ENCODE data around the gene CXCL17.
"Not testable (repeated sequence)": the region's sequence is repeated elsewhere in the genome, so short reads cannot be mapped to it uniquely, and the experiment has no call there.

Gene CXCL17

DNA sequence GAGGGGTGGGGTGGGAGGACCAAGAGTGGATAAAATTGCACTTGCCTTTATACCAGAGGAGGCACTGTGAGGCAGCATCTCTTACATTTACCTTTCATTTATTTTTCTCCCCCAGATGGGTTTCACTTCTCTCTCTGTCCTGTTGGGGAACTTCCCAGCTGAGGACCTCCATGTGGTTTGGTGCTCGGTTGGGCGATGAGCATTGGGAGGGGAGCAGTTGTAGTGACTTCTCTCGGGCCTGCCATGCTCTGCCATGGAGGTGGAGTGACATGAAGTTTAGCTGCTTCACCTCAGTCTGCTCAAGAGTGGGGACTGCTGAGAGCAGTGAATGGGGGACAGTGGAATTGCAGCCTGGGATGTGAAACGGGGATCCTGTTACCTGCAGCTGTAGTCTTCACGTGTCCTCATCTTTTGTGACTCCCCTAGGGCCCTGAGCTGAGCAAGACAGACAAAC, 23.1 kb upstream of the CXCL17 start:
- no peak for DNase-seq (ENCODE audit: low spot score)

DNA sequence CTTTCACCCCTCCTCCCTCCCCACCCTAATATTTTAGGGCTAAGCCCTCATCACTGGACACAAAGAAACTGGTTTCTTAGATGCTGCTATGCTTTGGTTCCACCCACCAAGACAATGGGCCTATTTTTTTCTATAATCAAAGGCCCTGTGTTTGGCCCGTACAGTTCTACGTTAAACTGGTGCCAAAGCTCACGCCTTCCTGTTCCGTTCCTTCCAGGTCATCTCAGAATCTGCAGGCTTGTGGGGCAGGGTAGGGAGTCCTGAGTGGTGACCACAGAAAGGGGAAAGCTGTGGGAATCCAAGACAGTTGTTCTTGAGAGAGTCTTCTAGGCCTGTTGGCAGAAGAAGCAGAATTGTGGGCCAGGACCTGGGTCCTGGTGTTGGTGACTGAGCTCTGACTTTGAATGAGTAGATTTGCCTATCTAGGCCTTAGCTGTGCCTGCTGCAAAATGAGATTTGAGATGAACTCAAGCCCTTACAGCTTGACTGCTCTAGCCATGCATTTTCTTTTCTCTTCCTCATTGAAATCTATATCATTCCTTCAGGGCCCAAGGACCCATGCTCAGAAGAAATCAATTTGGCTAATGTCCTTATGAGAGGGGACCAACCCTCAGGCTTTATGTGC, 19.1 kb upstream of the CXCL17 start:
- no peak for DNase-seq (ENCODE audit: low spot score)

DNA sequence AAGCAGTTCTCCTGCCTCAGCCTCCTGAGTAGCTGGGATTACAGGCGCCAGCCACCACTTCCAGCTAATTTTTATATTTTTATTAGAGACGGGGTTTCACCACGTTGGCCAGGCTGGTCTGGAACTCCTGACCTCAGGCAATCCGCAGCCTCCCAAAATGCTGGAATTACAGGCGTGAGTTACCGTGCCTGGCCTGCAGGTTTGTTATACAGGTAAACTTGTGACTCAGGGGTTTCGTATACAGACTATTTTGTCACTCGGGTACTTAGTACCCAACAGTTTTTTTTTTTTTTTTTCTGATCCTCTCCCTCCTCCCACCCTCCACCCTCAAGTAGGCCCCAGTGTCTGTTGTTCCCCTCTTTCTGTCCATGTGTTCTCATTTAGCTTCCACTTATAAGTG, 18.5 kb upstream of the CXCL17 start:
- DNase-seq (ENCODE audit: low spot score): not testable (repeated sequence)

DNA sequence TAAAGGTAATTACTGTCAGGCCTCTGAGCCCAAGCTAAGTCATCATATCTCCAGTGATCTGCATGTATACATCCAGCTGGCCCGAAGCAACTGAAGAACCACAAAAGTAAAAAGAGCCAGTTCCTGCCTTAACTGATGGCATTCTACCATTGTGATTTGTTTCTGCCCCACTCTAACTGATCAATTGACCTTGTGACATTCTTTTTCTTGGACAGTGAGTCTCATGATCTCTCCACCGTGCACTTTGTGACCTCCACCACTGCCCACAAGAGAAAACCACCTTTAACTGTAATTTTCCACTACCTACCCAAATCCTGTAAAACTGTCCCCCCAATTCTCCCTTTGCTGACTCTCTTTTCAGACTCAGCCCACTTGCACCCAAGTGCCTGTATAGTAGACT, 17.2 kb upstream of the CXCL17 start:
- DNase-seq (ENCODE audit: low spot score): no peak

DNA sequence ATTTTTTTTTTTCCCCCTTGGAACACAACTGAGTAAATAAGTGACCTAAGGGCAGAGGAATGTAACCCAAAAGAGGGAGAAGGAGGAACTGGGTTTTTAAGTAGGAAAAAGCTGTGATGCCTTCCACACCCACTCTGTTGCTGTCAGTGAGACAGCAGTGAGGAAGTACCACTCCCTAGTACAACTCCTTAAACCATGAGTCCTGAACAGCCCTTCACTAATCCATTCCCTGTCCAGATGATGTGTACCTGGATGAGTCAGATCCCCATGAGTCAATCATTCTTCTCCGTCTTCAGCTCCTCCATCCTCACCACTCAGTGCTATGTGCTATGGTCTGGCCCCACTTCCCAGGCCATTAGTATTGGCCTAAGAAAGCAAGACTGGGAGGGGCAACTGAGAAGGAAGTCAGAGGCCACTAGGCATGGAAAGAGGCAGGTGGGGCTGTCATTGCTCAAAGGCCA, 12.9 kb upstream of the CXCL17 start:
- DNase-seq (ENCODE audit: low spot score): no peak

DNA sequence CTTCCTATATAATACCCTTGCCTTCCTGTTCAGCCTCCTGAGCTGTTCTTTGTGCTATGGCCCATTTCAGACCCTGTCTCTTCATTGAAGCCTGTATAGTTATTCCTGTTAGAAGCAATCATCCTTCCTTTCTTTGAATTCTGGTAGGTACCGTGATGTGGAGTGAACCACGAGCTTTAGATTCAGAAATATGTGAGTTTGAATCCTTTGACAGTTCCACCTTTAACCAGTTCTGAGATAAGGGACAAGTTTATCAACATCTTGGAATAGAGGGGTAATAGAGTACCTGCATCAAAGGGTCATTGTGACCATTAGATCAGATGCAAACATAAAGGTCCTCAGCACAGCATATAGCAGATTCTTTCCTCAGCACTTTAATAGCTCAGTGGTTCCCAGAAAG, 12.3 kb upstream of the CXCL17 start:
- DNase-seq (ENCODE audit: low spot score): no peak

DNA sequence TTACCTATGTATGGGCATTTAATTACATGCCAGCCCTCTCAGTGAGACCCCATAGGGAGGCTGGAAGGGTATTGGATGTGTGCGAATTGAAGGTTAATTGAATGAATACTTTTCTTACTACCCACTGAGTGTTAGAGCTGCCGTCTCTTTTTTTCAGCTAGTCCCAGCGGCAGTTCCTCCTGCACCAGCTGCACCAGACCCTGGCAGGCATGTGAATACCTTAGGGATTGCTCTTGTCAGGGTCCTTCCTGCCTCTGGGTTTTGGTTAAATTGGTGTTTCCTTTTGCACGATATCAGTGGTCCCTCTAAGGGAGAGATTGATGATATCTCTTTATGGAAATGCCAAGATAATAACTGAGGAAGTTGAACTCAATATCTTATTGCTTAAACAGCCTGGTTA, 9.8 kb upstream of the CXCL17 start:
- DNase-seq (ENCODE audit: low spot score): no peak

DNA sequence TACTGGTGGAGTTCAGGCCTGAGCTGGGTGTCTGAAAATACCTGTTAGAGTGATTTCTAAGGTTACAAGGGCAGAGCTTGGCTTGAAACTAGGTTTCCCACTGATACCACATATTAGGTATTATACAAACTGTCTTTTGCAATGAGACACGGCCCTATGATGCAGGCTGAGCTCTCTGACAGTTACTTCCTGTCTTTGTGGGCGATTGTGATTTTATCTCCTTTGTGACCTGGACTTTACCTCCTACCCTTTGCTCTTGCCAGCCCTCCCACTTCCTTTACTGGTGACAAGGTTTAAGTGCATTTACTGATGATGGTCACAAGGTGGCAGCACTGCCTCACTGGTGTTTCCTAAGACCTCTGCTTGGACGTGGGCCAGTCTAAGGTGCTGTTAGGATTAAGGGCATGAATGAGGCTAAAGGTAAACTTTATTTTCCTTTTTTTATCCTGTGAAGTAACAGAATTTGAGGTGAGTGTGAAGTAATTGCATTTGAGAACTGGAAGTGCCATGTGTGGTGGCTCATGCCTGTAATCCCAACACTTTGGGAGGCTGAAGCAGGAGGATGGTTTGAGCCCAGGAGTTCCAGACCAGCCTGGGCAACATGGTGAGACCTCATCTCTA, 7.7 kb upstream of the CXCL17 start:
- peak; percentile 60 for DNase-seq (ENCODE audit: low spot score)

DNA sequence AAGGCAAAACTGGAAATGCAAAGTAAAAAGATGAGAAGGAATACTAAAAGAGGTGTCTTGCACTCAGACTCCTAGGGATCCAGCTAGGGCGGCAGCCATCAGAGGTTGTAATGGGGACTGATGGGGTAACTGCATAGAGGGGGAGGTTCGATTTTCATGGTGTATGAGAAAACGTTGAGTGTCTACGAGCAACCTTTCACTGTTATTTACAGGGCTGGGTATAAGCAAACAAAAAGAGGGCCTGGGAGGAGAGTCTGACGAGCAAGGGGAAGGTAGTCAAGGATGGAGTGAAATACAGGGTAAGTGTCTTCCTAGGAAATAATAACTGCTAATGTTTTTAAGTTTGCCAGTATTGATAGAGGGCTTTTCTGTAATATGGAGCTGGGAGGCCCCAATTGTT, 5.6 kb upstream of the CXCL17 start:
- not testable (repeated sequence) for DNase-seq (ENCODE audit: low spot score)

DNA sequence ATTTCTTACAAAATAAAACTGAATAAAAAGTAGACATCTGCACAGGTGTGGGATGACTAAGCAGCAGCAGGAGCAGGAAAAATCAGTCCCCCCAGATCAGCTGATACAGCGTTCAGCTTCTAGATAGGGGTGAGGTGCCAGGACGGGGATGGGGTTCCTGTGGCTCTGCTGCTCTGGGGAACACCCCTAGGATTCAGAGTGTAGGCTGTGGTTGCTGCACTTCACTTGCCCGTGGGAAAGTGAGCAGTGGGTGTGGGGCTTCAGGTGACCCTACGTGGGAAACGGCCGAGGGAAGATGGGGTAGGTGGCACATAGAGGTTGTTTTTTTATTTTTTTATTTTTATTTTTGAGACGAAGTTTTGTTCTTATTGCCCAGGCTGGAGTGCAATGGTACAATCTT, 3.2 kb upstream of the CXCL17 start:
- DNase-seq (ENCODE audit: low spot score): no peak

DNA sequence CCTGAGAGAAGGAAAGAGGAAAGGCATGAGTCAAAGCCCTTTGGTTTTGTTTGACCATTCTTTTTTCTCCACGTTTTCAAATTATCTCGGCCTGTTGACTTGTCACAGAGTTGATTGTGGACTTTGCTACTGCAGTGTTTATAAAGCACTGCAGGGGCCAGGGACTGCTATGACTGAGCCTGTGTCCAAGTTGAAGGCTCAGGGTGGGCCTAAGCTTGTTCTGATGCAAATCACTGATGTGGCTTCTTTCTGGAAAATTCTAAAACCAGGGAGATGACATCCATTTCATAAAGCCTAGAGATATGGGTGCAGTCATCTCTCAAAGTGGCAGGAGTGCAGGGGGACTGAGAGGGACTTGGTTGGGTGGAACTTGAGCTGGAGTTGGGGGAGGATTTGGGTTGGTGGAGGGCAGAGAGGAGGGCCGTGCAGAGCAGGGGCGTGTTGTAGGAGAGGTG, 1.2 kb upstream of the CXCL17 start:
- DNase-seq (ENCODE audit: low spot score): no peak

DNA sequence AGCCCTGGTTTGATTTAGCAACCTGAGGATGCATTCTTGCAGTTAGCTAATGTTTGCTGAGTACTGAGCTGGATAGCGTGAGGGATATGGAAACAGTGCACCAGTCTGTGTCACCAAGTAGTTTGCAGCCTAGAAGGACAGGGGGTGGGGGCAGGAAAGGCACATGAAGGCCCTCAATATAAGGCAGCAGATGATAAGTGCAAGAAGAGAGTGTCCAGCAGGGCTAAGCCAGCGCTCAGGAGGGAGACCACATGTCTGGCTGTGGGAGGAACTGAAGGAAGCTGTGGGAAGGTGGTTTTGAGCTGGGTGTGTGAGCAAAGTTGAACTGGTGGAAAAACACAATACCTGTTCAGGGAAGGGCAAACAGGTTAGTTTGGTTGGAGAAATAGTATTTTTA, 1.7 kb downstream of the CXCL17 start:
- no peak for DNase-seq (ENCODE audit: low spot score)

DNA sequence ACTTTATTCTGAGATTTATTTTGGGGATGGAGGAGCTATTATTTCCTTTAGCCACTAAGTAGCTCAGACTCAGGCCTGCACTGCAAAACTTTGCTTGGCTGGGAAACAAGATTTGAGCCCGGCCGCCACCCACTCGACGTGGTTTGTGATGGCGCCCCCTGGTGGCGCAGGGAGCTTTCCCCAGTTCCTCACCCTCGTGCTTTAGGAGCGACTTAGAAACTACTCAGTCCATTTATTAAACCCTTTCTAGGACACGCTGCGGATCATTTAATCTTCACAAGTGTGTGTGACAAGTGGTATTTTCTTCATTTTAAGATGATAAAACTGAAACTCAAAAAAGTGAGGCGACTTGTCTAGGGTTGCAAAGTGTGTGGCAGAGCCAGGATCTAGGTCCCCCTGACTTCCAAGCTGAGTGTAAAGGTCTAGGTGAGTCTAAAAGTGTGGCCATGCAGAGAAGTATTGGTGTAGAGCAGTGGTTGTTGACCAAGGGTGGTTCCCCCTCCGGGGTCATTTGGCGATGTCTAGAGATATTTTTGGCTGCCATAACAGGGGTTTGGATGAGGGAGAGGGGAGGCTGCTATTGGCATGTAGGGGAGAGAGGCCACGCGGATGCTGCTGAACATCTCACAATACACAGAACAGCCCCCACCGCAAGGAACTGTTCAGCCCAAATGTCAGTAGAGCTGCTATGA, 2.2 kb downstream of the CXCL17 start:
- peak; percentile 83 for DNase-seq (ENCODE audit: low spot score)

DNA sequence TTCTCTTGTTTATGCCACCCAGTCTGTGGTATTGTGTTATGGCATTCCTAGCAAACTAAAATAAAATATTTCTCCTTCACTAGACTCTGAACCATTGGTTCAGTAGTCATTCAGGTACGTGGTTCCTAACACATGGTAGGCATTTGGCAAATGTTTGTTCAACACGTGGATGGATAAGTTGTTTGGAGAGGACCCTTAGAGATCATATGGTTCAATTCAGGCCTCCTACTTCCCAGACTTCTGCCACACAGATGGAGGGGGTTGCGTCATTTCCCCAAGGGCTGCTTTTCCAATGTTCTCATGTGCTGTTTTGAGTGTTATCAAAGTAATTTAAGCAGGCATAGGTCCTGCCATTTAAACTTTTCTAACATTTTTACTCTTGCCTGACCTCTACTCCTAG, 6.7 kb downstream of the CXCL17 start:
- DNase-seq (ENCODE audit: low spot score): no peak

DNA sequence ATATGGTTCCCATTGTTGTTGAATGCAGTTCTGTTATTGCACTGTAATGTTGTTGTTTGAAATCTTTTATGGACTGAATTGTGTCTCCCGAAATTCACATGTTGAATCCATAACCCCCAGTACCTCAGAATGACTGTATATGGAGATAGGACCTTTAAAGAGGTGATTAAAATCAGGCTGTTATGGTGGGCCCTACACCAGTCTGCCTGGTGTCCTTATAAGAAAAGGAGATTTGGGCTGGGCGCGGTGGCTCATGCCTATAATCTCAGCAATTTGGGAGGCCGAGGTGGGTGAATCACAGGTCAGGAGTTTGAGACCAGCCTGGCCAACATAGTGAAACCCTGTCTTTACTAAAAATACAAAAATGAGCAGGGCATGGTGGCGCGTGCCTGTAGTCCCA, 7.4 kb downstream of the CXCL17 start:
- no peak for DNase-seq (ENCODE audit: low spot score)

DNA sequence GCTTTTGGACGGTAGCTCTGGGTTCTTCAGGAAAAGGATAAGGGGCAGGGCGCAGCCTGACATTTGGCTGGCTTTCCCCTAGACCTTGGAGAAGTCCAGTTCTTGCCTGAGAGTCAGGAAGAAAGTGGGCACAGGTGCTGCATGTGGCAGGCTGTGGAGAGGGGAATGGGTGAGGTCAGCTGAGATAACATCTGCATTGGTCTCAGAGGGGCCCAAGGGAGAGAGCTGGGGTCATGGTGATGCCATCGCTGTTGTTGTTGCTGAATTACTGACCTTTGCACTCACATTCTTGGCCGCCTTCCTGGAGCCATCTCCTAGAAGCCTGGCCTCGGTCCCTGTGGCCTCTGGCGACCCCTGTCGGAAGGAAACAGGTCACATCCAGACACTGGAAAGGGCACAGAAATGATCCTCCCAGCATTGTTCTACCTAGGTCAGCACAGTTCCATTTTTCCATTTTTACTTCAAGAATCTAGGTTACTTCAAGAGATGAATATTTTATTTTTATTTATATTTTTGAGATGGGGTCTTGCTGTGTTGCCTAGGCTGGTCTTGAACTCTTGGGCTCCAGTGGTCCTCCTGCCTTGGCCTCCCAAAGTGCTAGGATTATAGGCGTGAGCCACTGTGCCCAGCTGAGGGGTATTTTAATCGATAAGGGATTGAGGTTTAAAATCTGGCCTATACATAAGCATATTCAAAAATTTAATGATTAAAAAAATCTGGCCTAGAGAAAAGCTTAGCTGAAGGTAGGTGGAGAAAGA, 9.1 kb downstream of the CXCL17 start:
- DNase-seq (ENCODE audit: low spot score): peak; percentile 82

DNA sequence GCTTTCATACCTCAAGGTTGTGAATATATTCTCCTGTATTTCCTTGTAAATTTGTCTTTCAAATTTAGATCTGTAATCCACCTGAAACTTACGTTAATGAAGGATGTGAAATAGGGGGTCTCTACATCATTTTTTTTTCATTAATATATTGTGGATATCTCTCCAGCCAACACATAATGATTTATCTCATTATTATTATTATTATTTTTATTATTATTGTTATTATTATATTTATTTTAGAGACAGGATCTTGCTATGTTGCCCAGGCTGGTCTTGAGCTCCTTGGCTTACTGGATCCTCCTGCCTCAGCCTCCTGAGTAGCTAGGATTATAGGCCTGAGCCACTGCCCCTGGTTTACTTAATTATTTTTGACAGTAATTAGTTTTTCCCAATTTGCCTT, 11.3 kb downstream of the CXCL17 start:
- DNase-seq (ENCODE audit: low spot score): no peak

DNA sequence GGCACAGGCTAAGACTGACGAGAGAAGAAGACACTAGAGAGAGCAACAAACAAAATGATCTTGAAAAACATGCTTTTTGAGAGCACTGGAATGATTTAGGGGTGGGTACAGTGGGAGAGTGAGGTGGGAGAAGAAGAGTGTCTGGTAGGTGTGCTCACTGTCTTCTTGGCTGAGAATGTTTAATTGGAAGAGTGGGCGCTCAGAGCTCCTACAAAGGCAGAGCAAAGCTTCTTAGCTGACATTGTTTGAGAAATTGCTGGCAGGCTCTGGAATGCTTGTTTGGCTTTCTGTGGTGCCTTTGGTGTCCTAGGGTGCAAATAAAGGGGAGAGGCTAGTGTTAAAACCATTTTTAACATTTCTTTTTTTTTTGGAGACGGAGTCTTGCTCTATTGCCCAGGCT, 14.1 kb downstream of the CXCL17 start:
- DNase-seq (ENCODE audit: low spot score): no peak

DNA sequence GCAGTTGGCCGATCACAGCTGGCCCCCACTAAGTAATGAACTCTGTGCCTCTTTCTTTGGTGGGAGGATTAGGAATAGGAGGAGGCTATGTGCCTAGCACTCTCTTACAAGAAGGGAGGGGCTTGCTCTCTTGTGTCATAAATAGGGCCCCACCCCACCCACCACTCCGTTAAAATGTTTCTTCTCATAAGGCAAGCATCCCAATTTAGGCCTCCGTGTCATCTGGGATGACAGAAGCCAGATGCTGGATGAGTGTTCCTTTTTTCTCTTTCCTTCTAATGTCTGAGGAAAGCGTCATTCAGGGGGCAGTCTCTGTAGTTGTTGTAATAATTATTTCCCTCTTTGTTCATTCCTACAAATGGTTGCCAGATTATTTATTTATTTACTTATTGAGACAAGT, 15.4 kb downstream of the CXCL17 start, which contains the start of gene LIPE:
LIPE (minus strand) TSS at position 76 of the 400 bp plus-strand sequence. CDS start 239 bp downstream, outside the sequence.
- DNase-seq (ENCODE audit: low spot score): no peak

DNA sequence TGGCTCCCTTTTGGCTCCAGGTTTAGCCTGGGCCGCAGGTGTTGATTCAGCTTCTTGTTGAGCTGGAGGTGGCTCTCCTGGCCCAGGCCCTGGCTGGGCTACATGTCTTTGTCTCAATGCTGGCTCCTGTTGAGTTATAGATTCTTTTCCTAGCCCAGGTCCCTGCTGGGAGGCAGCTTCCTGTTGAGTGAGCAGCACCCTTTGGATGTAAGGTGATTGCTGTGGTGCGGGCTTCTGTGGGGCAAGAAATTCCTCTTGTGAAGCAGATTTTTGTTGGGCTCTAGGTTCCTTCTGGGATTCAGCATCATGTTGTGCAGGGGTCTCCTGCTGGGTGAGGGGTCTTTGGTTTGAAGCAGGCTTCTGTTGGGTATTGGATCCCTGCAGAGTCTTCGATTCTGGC, 16.1 kb downstream of the CXCL17 start:
- no peak for DNase-seq (ENCODE audit: low spot score)

DNA sequence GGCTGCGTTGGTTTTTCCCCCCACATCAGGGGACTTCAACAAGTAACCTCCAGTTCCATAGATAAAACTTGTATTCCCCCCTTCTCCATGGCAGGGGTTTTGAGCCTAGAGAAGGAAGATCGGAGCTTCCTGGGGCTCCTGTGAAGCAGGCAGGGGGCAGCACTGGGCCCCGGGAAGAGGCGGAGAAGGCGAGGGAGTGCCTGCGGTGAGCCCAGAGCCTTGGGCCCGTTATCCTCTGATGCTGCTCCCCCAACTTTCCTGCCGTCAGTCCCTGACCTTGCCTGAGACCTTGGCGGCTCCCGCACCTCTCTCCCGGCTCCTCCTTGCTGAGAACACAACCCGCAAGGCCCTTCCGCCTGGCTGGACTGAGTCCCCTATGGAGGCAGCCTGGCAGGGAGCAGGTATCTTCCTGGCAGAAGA, 18.0 kb downstream of the CXCL17 start:
- DNase-seq (ENCODE audit: low spot score): no peak

DNA sequence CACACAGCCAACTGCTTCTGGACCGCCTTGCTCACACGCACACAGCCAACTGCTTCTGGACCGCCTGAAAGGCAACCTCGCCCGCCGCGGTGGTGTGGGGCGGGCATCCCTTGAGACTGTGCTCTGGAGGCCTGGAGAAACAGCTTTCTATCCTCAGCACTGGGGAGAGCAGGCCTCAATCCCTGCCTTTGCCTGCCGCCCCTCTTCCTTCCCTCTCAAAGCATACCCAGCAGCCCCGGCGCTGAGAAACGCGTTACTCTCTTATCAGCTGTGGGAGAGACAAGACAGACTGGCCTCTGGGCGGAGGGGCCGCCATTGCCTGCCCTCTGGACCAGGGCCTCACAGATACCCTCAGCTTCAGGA, 18.4 kb downstream of the CXCL17 start:
- no peak for DNase-seq (ENCODE audit: low spot score)
